ENCODE data around the gene SMG9. TPM values are rescaled to one million over a fixed set of nuclear protein-coding genes. Genes with fewer than 3 reads are reported as not detected.

The SMG9 gene
- total RNA-seq, 1 donor from 2014 or later = 35.0 TPM

GRCh38 chr19:43786665-43787064, 31.9 kb upstream of the SMG9 start:
- H3K27ac Mint-ChIP-seq (ENCODE audit: unreplicated experiment) = peak overlapping the region; percentile 26
- no peak for TF ChIP-seq EZH2 (IDR thresholded peaks at IDR 0.05; ENCODE audit: insufficient read depth, low read length)
- TF ChIP-seq, protein P1, sequence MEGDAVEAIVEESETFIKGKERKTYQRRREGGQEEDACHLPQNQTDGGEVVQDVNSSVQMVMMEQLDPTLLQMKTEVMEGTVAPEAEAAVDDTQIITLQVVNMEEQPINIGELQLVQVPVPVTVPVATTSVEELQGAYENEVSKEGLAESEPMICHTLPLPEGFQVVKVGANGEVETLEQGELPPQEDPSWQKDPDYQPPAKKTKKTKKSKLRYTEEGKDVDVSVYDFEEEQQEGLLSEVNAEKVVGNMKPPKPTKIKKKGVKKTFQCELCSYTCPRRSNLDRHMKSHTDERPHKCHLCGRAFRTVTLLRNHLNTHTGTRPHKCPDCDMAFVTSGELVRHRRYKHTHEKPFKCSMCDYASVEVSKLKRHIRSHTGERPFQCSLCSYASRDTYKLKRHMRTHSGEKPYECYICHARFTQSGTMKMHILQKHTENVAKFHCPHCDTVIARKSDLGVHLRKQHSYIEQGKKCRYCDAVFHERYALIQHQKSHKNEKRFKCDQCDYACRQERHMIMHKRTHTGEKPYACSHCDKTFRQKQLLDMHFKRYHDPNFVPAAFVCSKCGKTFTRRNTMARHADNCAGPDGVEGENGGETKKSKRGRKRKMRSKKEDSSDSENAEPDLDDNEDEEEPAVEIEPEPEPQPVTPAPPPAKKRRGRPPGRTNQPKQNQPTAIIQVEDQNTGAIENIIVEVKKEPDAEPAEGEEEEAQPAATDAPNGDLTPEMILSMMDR (IDR thresholded peaks at IDR 0.05; ENCODE audit: insufficient read depth, low read depth, low read length) = no peak
- H3K4me2 ChIP-seq (ENCODE audit: low read length) = no peak overlapping the region
- no peak overlapping the region for H3K9ac ChIP-seq (ENCODE audit: low read length)
- FAIRE-seq = no peak
- peaks cover 2% of the 10 kb centered on the region for H3K9me3 Mint-ChIP-seq (ENCODE audit: unreplicated experiment)
- H3K27ac ChIP-seq (ENCODE audit: low read depth, low read length) = no peak overlapping the region
- H3K27me3 Mint-ChIP-seq (ENCODE audit: low read depth, unreplicated experiment) = peaks cover 21% of the 10 kb centered on the region
- H4K20me1 ChIP-seq (ENCODE audit: insufficient read depth, low read length) = no peaks in the 10 kb centered on the region
- H3K4me3 ChIP-seq (ENCODE audit: insufficient read depth, low read depth, low read length) = no peak overlapping the region
- H3K36me3 Mint-ChIP-seq (ENCODE audit: low read depth, unreplicated experiment) = no peaks in the 10 kb centered on the region
- H3K79me2 ChIP-seq (ENCODE audit: insufficient read depth, low read length) = no peaks in the 10 kb centered on the region
- H3K9me3 ChIP-seq (ENCODE audit: insufficient read depth, low read depth, low read length) = no peaks in the 10 kb centered on the region
- H3K4me1 ChIP-seq (ENCODE audit: insufficient read depth, low read length) = peaks cover 17% of the 10 kb centered on the region
- H3K4me3 Mint-ChIP-seq (ENCODE audit: unreplicated experiment) = no peak overlapping the region
- H3K36me3 ChIP-seq (ENCODE audit: insufficient read depth, low read length) = no peaks in the 10 kb centered on the region
- H2AFZ ChIP-seq (ENCODE audit: low read depth, low read length) = no peak overlapping the region
- DNase-seq (ENCODE audit: low read depth) = no peak
- H3K27me3 ChIP-seq (ENCODE audit: insufficient read depth, low read length) = peaks cover 3% of the 10 kb centered on the region
- H3K4me1 Mint-ChIP-seq (ENCODE audit: low read depth, unreplicated experiment) = peaks cover 20% of the 10 kb centered on the region

- H2AFZ ChIP-seq (ENCODE audit: low read depth, low read length) = peak overlapping the region; percentile 36
- Mint-ChIP-seq H3K27ac (ENCODE audit: unreplicated experiment) (peak overlapping the region; percentile 62), H3K4me3 (ENCODE audit: unreplicated experiment) (peak overlapping the region; percentile 58)
Measured at GRCh38 chr19:43784981-43785808, 30.4 kb upstream of the SMG9 start.

More at GRCh38 chr19:43784981-43785808, 30.4 kb upstream of the SMG9 start:
- peaks cover 27% of the 10 kb centered on the region for H3K4me1 ChIP-seq (ENCODE audit: insufficient read depth, low read length)
- no peaks in the 10 kb centered on the region for H3K9me3 ChIP-seq (ENCODE audit: insufficient read depth, low read depth, low read length)
- H3K27me3 Mint-ChIP-seq (ENCODE audit: low read depth, unreplicated experiment) = peaks cover 13% of the 10 kb centered on the region
- H3K79me2 ChIP-seq (ENCODE audit: insufficient read depth, low read length) = no peaks in the 10 kb centered on the region
- H4K20me1 ChIP-seq (ENCODE audit: insufficient read depth, low read length) = no peaks in the 10 kb centered on the region
- peak overlapping the region; percentile 58 for H3K9ac ChIP-seq (ENCODE audit: low read length)
- TF ChIP-seq, protein P1 (IDR thresholded peaks at IDR 0.05; ENCODE audit: insufficient read depth, low read depth, low read length) = peak; percentile 99
- no peak for TF ChIP-seq EZH2 (IDR thresholded peaks at IDR 0.05; ENCODE audit: insufficient read depth, low read length)
- peak overlapping the region; percentile 80 for H3K4me2 ChIP-seq (ENCODE audit: low read length)
- H3K36me3 ChIP-seq (ENCODE audit: insufficient read depth, low read length) = no peaks in the 10 kb centered on the region
- no peak overlapping the region for H3K4me3 ChIP-seq (ENCODE audit: insufficient read depth, low read depth, low read length)
- H3K27ac ChIP-seq (ENCODE audit: low read depth, low read length) = peak overlapping the region; percentile 59
- no peaks in the 10 kb centered on the region for H3K36me3 Mint-ChIP-seq (ENCODE audit: low read depth, unreplicated experiment)
- H3K9me3 Mint-ChIP-seq (ENCODE audit: unreplicated experiment) = peaks cover 2% of the 10 kb centered on the region
- peak; percentile 38 for DNase-seq (ENCODE audit: low read depth)
- FAIRE-seq = peak; percentile 5
- peaks cover 25% of the 10 kb centered on the region for H3K4me1 Mint-ChIP-seq (ENCODE audit: low read depth, unreplicated experiment)
- no peaks in the 10 kb centered on the region for H3K27me3 ChIP-seq (ENCODE audit: insufficient read depth, low read length)

Data from astrocyte (in vitro differentiated cells and primary cell).